PC-3 (cell line): ENCODE measurements around the gene ST3GAL5. TPM values are rescaled to one million over a fixed set of nuclear protein-coding genes. Genes with fewer than 3 reads are reported as not detected.

Source experiments
- ATAC-seq: fragments of 200-7000 bp; cut with Tn5 transposase; 2 replicates; pipeline ENCODE4 v1.9.1; 2020; ENCODE audit warnings: mild to moderate bottlenecking, moderate library complexity
- BruUV-seq: library from RNA; stranded (reverse); fragments of 400-500 nt; replicated peaks from 2 replicates; lab custom pipeline; 2021; lab: Mats Ljungman, UMichigan
- CTCF ChIA-PET: fragments of 300-600 bp; sonication (Branson Sonifier 250); formaldehyde crosslinking; loops from one replicate; lab custom pipeline; 2022; ENCODE audit warnings: antibody characterized with exemption; lab: Charles Lee
- POLR2A ChIA-PET: fragments of 300-600 bp; sonication (Branson Sonifier 250); formaldehyde crosslinking; loops from one replicate; lab custom pipeline; 2022; ENCODE audit warnings: antibody characterized with exemption; ENCODE audit not compliant: unreplicated experiment; lab: Charles Lee
- DNase-seq: peaks from one replicate; pipeline ENCODE4 v3.0.0-alpha.2; 2015
- H2AFZ ChIP-seq: fragments of 300-600 bp; sonication (generic); 2 replicates; pipeline ENCODE4 v1.6.0; 2016; ENCODE audit warnings: antibody characterized with exemption, low read length
- H3F3A ChIP-seq: fragments of 300-600 bp; sonication (generic); one replicate; pipeline ENCODE4 v1.6.0; 2017; ENCODE audit warnings: antibody characterized with exemption, low read length, control low read depth, mild to moderate bottlenecking; ENCODE audit not compliant: unreplicated experiment
- H3K27ac ChIP-seq: fragments of 300-600 bp; sonication (generic); 2 replicates; pipeline ENCODE4 v1.5.1; 2016; ENCODE audit warnings: mild to moderate bottlenecking, low read length
- H3K27me3 ChIP-seq: fragments of 300-600 bp; sonication (generic); 2 replicates; pipeline ENCODE4 v1.6.1; 2016; ENCODE audit warnings: low read length, mixed read lengths
- H3K36me3 ChIP-seq: fragments of 300-600 bp; sonication (generic); 2 replicates; pipeline ENCODE4 v1.6.1; 2016; ENCODE audit warnings: low read depth, mixed run types, low read length, mixed read lengths
- H3K4me1 ChIP-seq: fragments of 300-600 bp; sonication (generic); 2 replicates; pipeline ENCODE4 v1.5.1; 2016; ENCODE audit warnings: low read length; ENCODE audit not compliant: insufficient read depth
- H3K4me2 ChIP-seq: fragments of 300-600 bp; sonication (generic); 2 replicates; pipeline ENCODE4 v1.6.0; 2016; ENCODE audit warnings: low read length
- H3K4me3 ChIP-seq: fragments of 300-600 bp; sonication (generic); 2 replicates; pipeline ENCODE4 v1.5.1; 2016; ENCODE audit warnings: mild to moderate bottlenecking, low read length, mixed read lengths
- H3K79me2 ChIP-seq: fragments of 300-600 bp; sonication (generic); 2 replicates; pipeline ENCODE4 v1.6.1; 2017; ENCODE audit warnings: low read length, mixed read lengths
- H3K9ac ChIP-seq: fragments of 300-600 bp; sonication (generic); 2 replicates; pipeline ENCODE4 v1.6.0; 2016; ENCODE audit warnings: mild to moderate bottlenecking, low read length
- H3K9me2 ChIP-seq: fragments of 300-600 bp; sonication (generic); replicated peaks from 2 replicates; pipeline ENCODE4 v1.6.1; 2016; ENCODE audit warnings: mixed run types, low read length, mixed read lengths
- H3K9me3 ChIP-seq: fragments of 300-600 bp; sonication (generic); 2 replicates; pipeline ENCODE4 v1.6.1; 2016; ENCODE audit warnings: low read length, mixed read lengths
- H4K20me1 ChIP-seq: fragments of 300-600 bp; sonication (generic); 2 replicates; pipeline ENCODE4 v1.6.1; 2016; ENCODE audit warnings: low read length, mixed read lengths
- EZH2 ChIP-seq: fragments of 300-600 bp; sonication (generic); IDR thresholded peaks from one replicate; pipeline ENCODE4 v1.6.1; 2017; ENCODE audit warnings: antibody characterized with exemption, mild to moderate bottlenecking, low read length; ENCODE audit not compliant: unreplicated experiment
- EZH2phosphoT487 ChIP-seq: fragments of 300-600 bp; sonication (generic); IDR thresholded peaks from 2 replicates; pipeline ENCODE4 v1.6.1; 2018; ENCODE audit warnings: mild to moderate bottlenecking, antibody characterized with exemption, low read length, borderline replicate concordance
- intact Hi-C: fragments of 100-400 bp; cut with micrococcal nuclease; formaldehyde crosslinking; loops from 2 replicates; pipeline ENCODE4 v1.9.0; 2023
- total RNA-seq: library from RNA; depleted of rRNA; stranded (reverse); fragments of >200 nt; gene quantifications from 2 replicates; pipeline ENCODE4 v1.2.3, GENCODE V29; 2014
- TF ChIP-seq, protein P1 (sequence below): fragments of 300-600 bp; sonication (generic); conservative IDR thresholded peaks from 2 replicates; pipeline ENCODE4 v1.5.1; 2017; ENCODE audit warnings: antibody characterized with exemption, low read depth, mild to moderate bottlenecking, low read length

ST3GAL5 gene
- total RNA-seq, 1 experiment from 2014 or later: 0.87 TPM

- ChIA-PET CTCF (no interaction called here), POLR2A (interaction anchor here (0.6 kb wide), 1 partner anchor 51 kb away, joined by 5 read pairs; no protein-coding TSS in a partner anchor)
- Histone ChIP-seq H3K36me3 (no peaks in the 10 kb centered on the region), H3K9ac (no peak overlapping the region), H3K27ac (no peak overlapping the region), H2AFZ (no peak overlapping the region), H3K4me1 (peaks cover 31% of the 10 kb centered on the region), H3K9me2 (no peaks in the 10 kb centered on the region), H3F3A (no peaks in the 10 kb centered on the region), H3K27me3 (no peaks in the 10 kb centered on the region), H3K79me2 (no peaks in the 10 kb centered on the region), H3K9me3 (no peaks in the 10 kb centered on the region), H3K4me2 (no peak overlapping the region), H3K4me3 (no peak overlapping the region), H4K20me1 (no peaks in the 10 kb centered on the region)
- ATAC-seq (no peak), DNase-seq (no peak)
- TF ChIP-seq EZH2 (no peak), EZH2phosphoT487 (no peak)
- TF ChIP-seq, protein P1, sequence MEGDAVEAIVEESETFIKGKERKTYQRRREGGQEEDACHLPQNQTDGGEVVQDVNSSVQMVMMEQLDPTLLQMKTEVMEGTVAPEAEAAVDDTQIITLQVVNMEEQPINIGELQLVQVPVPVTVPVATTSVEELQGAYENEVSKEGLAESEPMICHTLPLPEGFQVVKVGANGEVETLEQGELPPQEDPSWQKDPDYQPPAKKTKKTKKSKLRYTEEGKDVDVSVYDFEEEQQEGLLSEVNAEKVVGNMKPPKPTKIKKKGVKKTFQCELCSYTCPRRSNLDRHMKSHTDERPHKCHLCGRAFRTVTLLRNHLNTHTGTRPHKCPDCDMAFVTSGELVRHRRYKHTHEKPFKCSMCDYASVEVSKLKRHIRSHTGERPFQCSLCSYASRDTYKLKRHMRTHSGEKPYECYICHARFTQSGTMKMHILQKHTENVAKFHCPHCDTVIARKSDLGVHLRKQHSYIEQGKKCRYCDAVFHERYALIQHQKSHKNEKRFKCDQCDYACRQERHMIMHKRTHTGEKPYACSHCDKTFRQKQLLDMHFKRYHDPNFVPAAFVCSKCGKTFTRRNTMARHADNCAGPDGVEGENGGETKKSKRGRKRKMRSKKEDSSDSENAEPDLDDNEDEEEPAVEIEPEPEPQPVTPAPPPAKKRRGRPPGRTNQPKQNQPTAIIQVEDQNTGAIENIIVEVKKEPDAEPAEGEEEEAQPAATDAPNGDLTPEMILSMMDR: no peak
- intact Hi-C loops: no loop called here
- BruUV-seq: no TSS peak
Measured at GRCh38 chr2:85892216-85892944, 3.6 kb upstream of the ST3GAL5 start.

DNA sequence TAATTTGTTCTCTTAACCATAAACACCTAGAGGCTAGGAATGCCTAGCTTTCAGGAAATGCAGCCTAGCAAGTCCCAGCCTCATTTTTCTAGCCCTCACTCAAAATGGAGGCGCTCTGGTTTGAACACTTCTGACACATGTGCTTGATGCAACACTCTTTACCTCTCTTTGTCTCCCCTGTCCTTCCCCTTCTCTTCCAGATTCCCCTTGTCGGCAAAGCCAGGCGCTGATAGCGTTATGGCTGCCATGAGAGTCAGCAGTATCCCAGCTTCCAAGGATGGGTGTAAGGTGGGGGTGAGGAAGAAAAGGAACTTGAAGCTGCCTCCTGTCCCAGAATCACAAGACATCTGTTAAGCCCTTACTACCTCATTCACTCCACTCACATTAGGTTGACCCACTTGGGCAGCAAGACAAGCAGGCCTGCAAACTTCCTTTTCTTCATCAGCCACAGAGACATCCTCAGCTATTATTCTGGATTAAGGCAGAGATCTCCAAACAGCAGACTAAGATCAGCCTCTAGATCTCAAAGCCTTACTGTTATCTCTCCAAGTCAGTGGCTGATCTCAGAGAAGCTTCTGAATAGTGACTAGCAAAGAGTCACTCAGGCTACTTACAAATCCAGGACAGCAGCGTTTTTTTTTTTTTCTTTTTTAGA, 1.9 kb upstream of the ST3GAL5 start:
- Histone ChIP-seq H3F3A (no peaks in the 10 kb centered on the region), H3K79me2 (no peaks in the 10 kb centered on the region), H3K9me3 (no peaks in the 10 kb centered on the region), H4K20me1 (no peaks in the 10 kb centered on the region), H3K36me3 (no peaks in the 10 kb centered on the region), H2AFZ (no peak overlapping the region), H3K4me2 (no peak overlapping the region), H3K9ac (no peak overlapping the region), H3K4me3 (no peak overlapping the region), H3K9me2 (no peaks in the 10 kb centered on the region), H3K27me3 (no peaks in the 10 kb centered on the region), H3K4me1 (peaks cover 42% of the 10 kb centered on the region), H3K27ac (no peak overlapping the region)
- no peak for DNase-seq
- ChIA-PET CTCF (interaction anchor here (0.6 kb wide), 1 partner anchor 63 kb away, joined by 5 read pairs; no protein-coding TSS in a partner anchor), POLR2A (no interaction called here)
- no peak for ATAC-seq
- no TSS peak for BruUV-seq
- TF ChIP-seq EZH2phosphoT487 (no peak), EZH2 (no peak)
- TF ChIP-seq, protein P1: no peak
- intact Hi-C loops: no loop called here
